ENCODE data around the gene COMMD8. TPM values are rescaled to one million over a fixed set of nuclear protein-coding genes. Genes with fewer than 3 reads are reported as not detected.
"Not testable (repeated sequence)": the region's sequence is repeated elsewhere in the genome, so short reads cannot be mapped to it uniquely, and the experiment has no call there.

COMMD8 gene
- total RNA-seq, 1 experiment from 2014 or later = 94.5 TPM

DNA sequence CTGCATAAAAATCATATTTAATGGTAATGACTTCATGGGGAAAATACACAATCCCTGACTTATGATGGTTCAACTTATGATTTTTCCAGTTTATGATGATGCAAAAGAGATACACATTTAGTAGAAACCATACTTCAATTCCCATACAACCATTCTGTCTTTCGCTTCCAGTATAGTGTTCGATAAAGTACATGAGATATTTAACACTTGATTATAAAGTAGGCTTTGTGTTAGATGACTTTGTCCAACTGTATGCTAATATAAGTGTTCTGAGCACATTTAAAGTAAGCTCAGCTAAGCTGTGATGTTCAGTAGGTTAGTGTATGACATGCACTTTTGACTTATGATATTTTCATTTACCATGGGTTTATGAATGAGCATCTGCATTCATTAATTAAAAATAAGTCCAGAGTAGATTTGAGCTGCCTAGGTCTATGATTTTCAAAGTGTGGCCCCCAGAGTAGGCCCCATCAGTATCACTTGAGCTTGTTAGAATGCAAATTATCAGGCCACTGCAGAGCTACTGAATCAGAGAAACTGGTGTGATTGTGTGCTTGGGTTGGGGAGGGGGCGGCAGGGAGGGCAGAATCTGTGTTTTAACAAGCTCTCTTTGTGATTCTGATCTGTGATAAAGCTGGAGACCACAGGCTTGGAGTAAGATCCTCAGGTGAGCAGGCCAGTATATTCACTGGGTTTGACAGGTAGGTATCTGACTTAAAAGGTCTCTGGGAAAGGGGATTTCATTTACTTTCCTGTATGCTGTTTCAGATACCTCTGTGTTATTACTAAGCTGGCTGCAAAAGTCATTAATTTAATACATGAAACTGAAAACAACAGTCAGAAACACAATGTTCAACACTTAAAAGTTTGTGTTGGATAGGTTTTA lies 30.0 kb upstream of the COMMD8 start:
- H3K4me1 ChIP-seq (ENCODE audit: low read length) = peaks cover 61% of the 10 kb centered on the region
- H3K4me2 ChIP-seq (ENCODE audit: low read depth, low read length, poor library complexity, severe bottlenecking) = peak overlapping the region; percentile 47
- H3K79me2 ChIP-seq (ENCODE audit: low read length) = peaks cover 64% of the 10 kb centered on the region
- H3K9me3 ChIP-seq (ENCODE audit: low read length) = no peaks in the 10 kb centered on the region
- H4K20me1 ChIP-seq (ENCODE audit: insufficient read depth, low read depth, low read length) = no peaks in the 10 kb centered on the region
- peak overlapping the region; percentile 49 for H3K27ac ChIP-seq (ENCODE audit: low read length)
- H3K4me3 ChIP-seq (ENCODE audit: low read length) = peak overlapping the region; percentile 6
- no peaks in the 10 kb centered on the region for H3K9me2 ChIP-seq (replicated peaks; ENCODE audit: insufficient read depth, low read length)
- no peaks in the 10 kb centered on the region for H3K36me3 ChIP-seq (ENCODE audit: insufficient read depth, low read length)
- no peak overlapping the region for H2AFZ ChIP-seq (ENCODE audit: low read length)
- no peak for DNase-seq
- peak overlapping the region; percentile 36 for H3K9ac ChIP-seq (ENCODE audit: low read length)
- no peaks in the 10 kb centered on the region for H3K27me3 ChIP-seq (ENCODE audit: low read length)

GRCh38 chr4:47490550-47490949 lies 27.0 kb upstream of the COMMD8 start:
- peak overlapping the region; percentile 40 for H3K4me2 ChIP-seq (ENCODE audit: low read depth, low read length, poor library complexity, severe bottlenecking)
- peaks cover 75% of the 10 kb centered on the region for H3K79me2 ChIP-seq (ENCODE audit: low read length)

DNA sequence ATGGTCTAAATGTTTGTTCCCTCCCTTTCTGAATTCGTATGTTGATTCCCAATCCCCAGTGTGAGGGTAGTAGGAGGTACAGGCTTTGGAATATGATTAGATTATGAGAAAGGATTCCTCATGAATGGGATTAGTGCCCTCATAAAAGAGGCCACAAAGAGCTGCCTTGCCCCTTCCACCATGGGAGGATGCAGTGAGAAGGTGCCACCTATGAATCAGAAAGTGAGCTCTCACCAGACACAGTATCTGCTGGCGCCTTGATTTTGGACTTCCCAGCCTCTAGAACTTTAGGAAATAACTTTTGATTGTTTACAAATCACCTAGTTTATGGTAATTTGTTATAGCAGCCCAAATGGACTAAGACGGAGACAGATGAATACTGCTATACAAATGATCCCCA lies 25.2 kb upstream of the COMMD8 start:
- peak overlapping the region; percentile 40 for H3K4me2 ChIP-seq (ENCODE audit: low read depth, low read length, poor library complexity, severe bottlenecking)
- peak overlapping the region; percentile 40 for H3K27ac ChIP-seq (ENCODE audit: low read length)
- H3K27me3 ChIP-seq (ENCODE audit: low read length) = no peaks in the 10 kb centered on the region
- H4K20me1 ChIP-seq (ENCODE audit: insufficient read depth, low read depth, low read length) = no peaks in the 10 kb centered on the region
- peaks cover 81% of the 10 kb centered on the region for H3K4me1 ChIP-seq (ENCODE audit: low read length)
- no peaks in the 10 kb centered on the region for H3K36me3 ChIP-seq (ENCODE audit: insufficient read depth, low read length)
- H2AFZ ChIP-seq (ENCODE audit: low read length) = no peak overlapping the region
- peaks cover 64% of the 10 kb centered on the region for H3K79me2 ChIP-seq (ENCODE audit: low read length)
- no peaks in the 10 kb centered on the region for H3K9me3 ChIP-seq (ENCODE audit: low read length)
- H3K9me2 ChIP-seq (replicated peaks; ENCODE audit: insufficient read depth, low read length) = no peaks in the 10 kb centered on the region
- H3K9ac ChIP-seq (ENCODE audit: low read length) = no peak overlapping the region
- no peak overlapping the region for H3K4me3 ChIP-seq (ENCODE audit: low read length)
- DNase-seq = no peak

More at GRCh38 chr4:47490550-47490949, 27.0 kb upstream of the COMMD8 start:
- H3K36me3 ChIP-seq (ENCODE audit: insufficient read depth, low read length) = no peaks in the 10 kb centered on the region
- no peak overlapping the region for H3K27ac ChIP-seq (ENCODE audit: low read length)
- no peaks in the 10 kb centered on the region for H3K27me3 ChIP-seq (ENCODE audit: low read length)
- no peak overlapping the region for H3K4me3 ChIP-seq (ENCODE audit: low read length)
- peaks cover 79% of the 10 kb centered on the region for H3K4me1 ChIP-seq (ENCODE audit: low read length)
- no peaks in the 10 kb centered on the region for H4K20me1 ChIP-seq (ENCODE audit: insufficient read depth, low read depth, low read length)
- peak; percentile 79 for DNase-seq
- H3K9me3 ChIP-seq (ENCODE audit: low read length) = no peaks in the 10 kb centered on the region
- no peaks in the 10 kb centered on the region for H3K9me2 ChIP-seq (replicated peaks; ENCODE audit: insufficient read depth, low read length)
- no peak overlapping the region for H3K9ac ChIP-seq (ENCODE audit: low read length)
- H2AFZ ChIP-seq (ENCODE audit: low read length) = no peak overlapping the region

DNA sequence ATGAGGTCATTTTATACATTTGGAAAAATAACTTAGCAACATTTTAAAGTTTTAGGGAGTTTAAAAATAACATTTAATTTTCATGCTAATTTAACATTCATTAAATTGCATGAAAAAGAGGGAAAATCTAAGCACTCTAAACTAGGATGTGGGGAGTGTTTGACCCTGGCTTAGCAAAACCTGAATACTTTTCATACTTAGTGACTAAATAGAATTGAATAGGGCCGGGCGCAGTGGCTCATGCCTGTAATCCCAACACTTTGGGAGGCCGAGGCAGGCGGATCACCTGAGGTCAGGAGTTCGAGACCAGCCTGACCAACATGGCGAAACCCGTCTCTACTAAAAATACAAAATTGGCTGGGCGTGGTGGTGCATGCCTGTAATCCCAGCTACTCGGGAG lies 23.2 kb upstream of the COMMD8 start:
- H3K9ac ChIP-seq (ENCODE audit: low read length) = peak overlapping the region; percentile 84
- not testable (repeated sequence) for H2AFZ ChIP-seq (ENCODE audit: low read length); H3K36me3 ChIP-seq (ENCODE audit: insufficient read depth, low read length); H3K9me3 ChIP-seq (ENCODE audit: low read length); DNase-seq; H3K9me2 ChIP-seq (replicated peaks; ENCODE audit: insufficient read depth, low read length); H3K27me3 ChIP-seq (ENCODE audit: low read length); H4K20me1 ChIP-seq (ENCODE audit: insufficient read depth, low read depth, low read length)
- peaks cover 47% of the 10 kb centered on the region for H3K79me2 ChIP-seq (ENCODE audit: low read length)
- peak overlapping the region; percentile 86 for H3K4me3 ChIP-seq (ENCODE audit: low read length)
- peaks cover 81% of the 10 kb centered on the region for H3K4me1 ChIP-seq (ENCODE audit: low read length)
- peak overlapping the region; percentile 87; the same call in 1 of the 2 replicates for H3K27ac ChIP-seq (ENCODE audit: low read length)
- H3K4me2 ChIP-seq (ENCODE audit: low read depth, low read length, poor library complexity, severe bottlenecking) = peak overlapping the region; percentile 98

DNA sequence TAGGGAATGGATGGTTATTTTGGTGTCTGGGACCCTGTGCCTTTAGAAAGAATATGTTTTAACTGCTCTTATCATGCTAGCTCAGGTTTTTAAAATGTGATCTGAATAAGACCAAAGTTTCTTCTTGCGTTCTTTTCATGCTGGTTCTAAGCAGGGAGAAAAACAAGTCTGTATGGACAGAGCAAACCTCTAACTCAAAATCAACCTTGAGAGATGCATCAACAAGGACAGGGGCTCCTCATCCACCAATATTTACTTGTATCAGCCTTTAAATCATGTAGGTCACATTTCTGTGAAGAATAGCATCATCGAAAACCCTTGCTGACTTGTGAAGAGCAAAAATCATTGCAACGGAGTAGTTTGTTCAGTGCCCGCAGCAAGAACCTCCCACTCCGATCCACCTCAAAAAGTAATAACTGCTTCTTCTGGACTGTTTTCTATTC lies 22.8 kb upstream of the COMMD8 start:
- Histone ChIP-seq H2AFZ (ENCODE audit: low read length) (no peak overlapping the region), H3K4me3 (ENCODE audit: low read length) (peak overlapping the region; percentile 86), H3K27ac (ENCODE audit: low read length) (peak overlapping the region; percentile 87), H3K79me2 (ENCODE audit: low read length) (peaks cover 42% of the 10 kb centered on the region), H3K27me3 (ENCODE audit: low read length) (no peaks in the 10 kb centered on the region), H3K4me1 (ENCODE audit: low read length) (peaks cover 78% of the 10 kb centered on the region), H3K9me2 (replicated peaks; ENCODE audit: insufficient read depth, low read length) (no peaks in the 10 kb centered on the region), H3K9me3 (ENCODE audit: low read length) (no peaks in the 10 kb centered on the region), H4K20me1 (ENCODE audit: insufficient read depth, low read depth, low read length) (no peaks in the 10 kb centered on the region), H3K4me2 (ENCODE audit: low read depth, low read length, poor library complexity, severe bottlenecking) (peak overlapping the region; percentile 98), H3K9ac (ENCODE audit: low read length) (peak overlapping the region; percentile 84), H3K36me3 (ENCODE audit: insufficient read depth, low read length) (no peaks in the 10 kb centered on the region)
- no peak for DNase-seq

DNA sequence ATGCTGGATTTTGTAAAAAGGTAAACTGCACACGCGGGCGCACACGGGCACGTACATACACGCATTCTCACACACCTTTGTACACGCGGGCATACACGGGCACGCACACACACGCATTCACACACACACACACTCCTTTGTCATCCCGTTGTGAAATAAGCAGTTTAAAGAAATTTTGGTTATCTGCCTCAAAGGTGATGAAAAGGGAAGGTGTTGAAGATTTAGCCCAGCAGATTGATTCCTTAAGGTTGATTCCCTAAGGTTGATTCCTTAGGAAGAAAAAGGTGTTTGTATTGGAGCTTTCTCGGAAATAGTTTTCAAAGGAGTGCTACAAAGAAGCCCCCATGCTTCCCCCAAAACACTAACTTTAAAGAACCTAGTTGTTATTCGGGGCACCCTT lies 22.3 kb upstream of the COMMD8 start:
- no peaks in the 10 kb centered on the region for H4K20me1 ChIP-seq (ENCODE audit: insufficient read depth, low read depth, low read length)
- peak overlapping the region; percentile 84 for H3K9ac ChIP-seq (ENCODE audit: low read length)
- no peaks in the 10 kb centered on the region for H3K36me3 ChIP-seq (ENCODE audit: insufficient read depth, low read length)
- H3K4me1 ChIP-seq (ENCODE audit: low read length) = peaks cover 78% of the 10 kb centered on the region
- H3K4me3 ChIP-seq (ENCODE audit: low read length) = peak overlapping the region; percentile 86
- no peaks in the 10 kb centered on the region for H3K9me3 ChIP-seq (ENCODE audit: low read length)
- no peaks in the 10 kb centered on the region for H3K9me2 ChIP-seq (replicated peaks; ENCODE audit: insufficient read depth, low read length)
- H3K4me2 ChIP-seq (ENCODE audit: low read depth, low read length, poor library complexity, severe bottlenecking) = peak overlapping the region; percentile 98
- DNase-seq = no peak
- peak overlapping the region; percentile 87 for H3K27ac ChIP-seq (ENCODE audit: low read length)
- peaks cover 37% of the 10 kb centered on the region for H3K79me2 ChIP-seq (ENCODE audit: low read length)
- H3K27me3 ChIP-seq (ENCODE audit: low read length) = no peaks in the 10 kb centered on the region
- peak overlapping the region; percentile 89; the same call in 1 of the 2 replicates for H2AFZ ChIP-seq (ENCODE audit: low read length)

- H3K79me2 ChIP-seq (ENCODE audit: low read length) = peaks cover 34% of the 10 kb centered on the region
- peak; percentile 95 for DNase-seq
- peak within 1 kb of the TSS; percentile 98 for H3K4me2 ChIP-seq (ENCODE audit: low read depth, low read length, poor library complexity, severe bottlenecking)
- no peaks in the 10 kb centered on the region for H3K36me3 ChIP-seq (ENCODE audit: insufficient read depth, low read length)
- H3K4me1 ChIP-seq (ENCODE audit: low read length) = peaks cover 75% of the 10 kb centered on the region
- no peaks in the 10 kb centered on the region for H3K27me3 ChIP-seq (ENCODE audit: low read length)
- H4K20me1 ChIP-seq (ENCODE audit: insufficient read depth, low read depth, low read length) = no peaks in the 10 kb centered on the region
- no peaks in the 10 kb centered on the region for H3K9me3 ChIP-seq (ENCODE audit: low read length)
- peak within 1 kb of the TSS; percentile 87 for H3K27ac ChIP-seq (ENCODE audit: low read length)
- peak within 1 kb of the TSS; percentile 89 for H2AFZ ChIP-seq (ENCODE audit: low read length)
- H3K4me3 ChIP-seq (ENCODE audit: low read length) = peak within 1 kb of the TSS; percentile 86
- H3K9ac ChIP-seq (ENCODE audit: low read length) = peak within 1 kb of the TSS; percentile 84
- no peaks in the 10 kb centered on the region for H3K9me2 ChIP-seq (replicated peaks; ENCODE audit: insufficient read depth, low read length)
Observed at GRCh38 chr4:47485047-47485692, 21.7 kb upstream of the COMMD8 start, which contains the start of gene ATP10D. TSS of gene ATP10D (plus strand) at chr4:47485275. CDS start at chr4:47512541, 27,266 bp downstream.

DNA sequence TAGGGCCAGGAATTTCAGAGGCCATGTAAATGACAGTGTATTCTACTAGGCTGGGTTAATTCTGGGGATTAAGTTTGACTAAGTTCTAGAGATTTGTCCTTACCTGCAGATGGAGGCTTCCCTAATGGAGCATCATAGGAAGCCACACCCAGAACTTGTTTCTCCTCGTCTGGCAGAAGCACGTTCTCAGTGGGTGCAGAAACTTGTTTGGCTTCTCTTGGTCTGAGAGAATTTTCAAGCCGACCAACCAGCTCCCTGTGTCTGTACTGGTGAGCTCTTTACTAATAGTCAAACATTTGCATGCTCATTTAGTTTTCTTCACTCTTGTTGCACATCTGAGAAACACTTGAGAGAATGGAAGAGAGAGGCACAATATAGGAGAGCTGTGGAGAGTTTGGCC lies 20.7 kb upstream of the COMMD8 start:
- no peaks in the 10 kb centered on the region for H4K20me1 ChIP-seq (ENCODE audit: insufficient read depth, low read depth, low read length)
- peak overlapping the region; percentile 98 for H3K4me2 ChIP-seq (ENCODE audit: low read depth, low read length, poor library complexity, severe bottlenecking)
- no peaks in the 10 kb centered on the region for H3K9me3 ChIP-seq (ENCODE audit: low read length)
- DNase-seq = peak; percentile 78
- no peaks in the 10 kb centered on the region for H3K27me3 ChIP-seq (ENCODE audit: low read length)
- no peaks in the 10 kb centered on the region for H3K36me3 ChIP-seq (ENCODE audit: insufficient read depth, low read length)
- peak overlapping the region; percentile 86 for H2AFZ ChIP-seq (ENCODE audit: low read length)
- no peaks in the 10 kb centered on the region for H3K9me2 ChIP-seq (replicated peaks; ENCODE audit: insufficient read depth, low read length)
- peak overlapping the region; percentile 86 for H3K4me3 ChIP-seq (ENCODE audit: low read length)
- H3K79me2 ChIP-seq (ENCODE audit: low read length) = peaks cover 30% of the 10 kb centered on the region
- H3K9ac ChIP-seq (ENCODE audit: low read length) = peak overlapping the region; percentile 84
- H3K27ac ChIP-seq (ENCODE audit: low read length) = peak overlapping the region; percentile 87
- peaks cover 65% of the 10 kb centered on the region for H3K4me1 ChIP-seq (ENCODE audit: low read length)
